ENCODE results near the gene GABRB3.

Gene GABRB3

DNA sequence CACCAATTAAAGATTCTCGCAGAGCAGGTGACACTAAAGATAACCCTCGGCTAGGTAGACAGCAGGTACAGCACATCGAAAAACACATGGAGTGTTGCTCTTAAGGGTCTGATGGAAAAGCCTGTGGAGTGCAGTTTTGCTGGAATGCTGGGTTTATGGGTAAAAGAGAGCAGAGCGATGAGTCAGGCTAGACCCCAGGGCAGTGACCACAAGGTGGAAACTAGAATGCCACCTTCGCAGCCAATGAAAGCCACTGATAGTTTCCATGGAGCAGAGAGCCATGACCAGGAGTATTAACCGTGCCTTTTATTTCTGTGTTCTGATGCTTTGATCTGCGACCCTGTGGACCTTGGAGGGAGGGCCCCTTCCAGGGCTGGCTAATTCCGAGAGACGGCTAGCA lies 149.8 kb downstream of the GABRB3 start:
- DNase-seq = no peak

DNA sequence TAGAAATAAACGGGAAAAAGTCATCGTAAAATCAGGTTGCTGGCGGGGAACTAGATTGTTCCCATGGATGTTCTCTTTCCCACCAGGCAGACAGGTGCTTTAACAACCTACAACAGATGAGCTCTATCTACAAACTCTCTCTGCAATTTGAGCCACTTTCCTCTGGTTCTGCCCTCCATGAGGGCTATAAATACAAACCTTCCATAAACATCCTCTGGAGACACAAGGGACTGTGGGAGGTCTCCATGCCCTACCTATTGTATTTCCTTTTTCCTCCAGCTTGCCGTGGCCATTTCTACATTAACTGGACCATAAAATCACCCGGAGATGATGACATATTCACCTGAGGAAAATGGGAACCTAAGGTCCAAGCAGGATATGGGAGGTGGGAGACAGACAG lies 151.1 kb downstream of the GABRB3 start:
- DNase-seq = no peak

DNA sequence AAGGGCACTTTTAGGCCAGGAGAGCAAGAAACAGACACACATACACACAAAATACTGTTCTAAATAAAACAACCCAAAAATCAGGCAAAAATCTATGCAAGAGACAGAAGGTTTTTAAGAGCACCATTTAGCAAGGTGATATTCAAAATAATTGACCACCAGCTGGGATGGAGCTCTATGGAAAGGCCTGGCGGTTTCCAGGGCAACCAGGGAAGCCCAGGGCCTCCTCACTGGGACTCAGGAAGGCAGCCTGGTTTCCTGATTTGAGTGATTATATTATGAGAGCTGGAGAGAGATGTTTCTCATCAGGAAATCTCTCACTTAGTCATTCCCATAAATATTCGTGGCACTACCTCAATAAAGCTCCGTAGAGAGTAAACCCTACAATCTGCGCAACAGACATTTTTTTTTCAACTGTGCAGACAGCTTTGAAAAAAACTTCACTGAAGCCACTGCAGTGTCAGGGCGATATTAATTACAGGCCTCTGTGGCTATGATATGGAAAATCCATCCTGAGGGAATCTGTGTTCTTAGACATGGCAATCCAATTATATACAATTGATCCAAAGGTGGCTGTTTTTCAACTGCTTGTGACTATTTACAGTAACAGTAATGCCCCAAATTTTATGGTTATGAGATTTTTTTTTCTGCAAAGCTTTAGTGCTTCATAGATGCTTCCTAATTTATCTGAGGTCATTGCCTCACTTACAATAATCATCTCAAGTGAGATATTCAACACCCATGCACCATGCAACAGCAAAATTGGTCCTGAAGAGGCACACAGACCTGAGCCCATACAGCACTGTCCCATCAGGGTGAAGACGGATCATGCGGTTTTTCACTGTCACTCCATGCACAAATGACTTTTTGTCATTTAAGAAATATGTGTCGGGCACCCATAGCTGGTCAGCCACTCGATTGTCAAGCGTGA lies 152.1 kb downstream of the GABRB3 start:
- DNase-seq = no peak

DNA sequence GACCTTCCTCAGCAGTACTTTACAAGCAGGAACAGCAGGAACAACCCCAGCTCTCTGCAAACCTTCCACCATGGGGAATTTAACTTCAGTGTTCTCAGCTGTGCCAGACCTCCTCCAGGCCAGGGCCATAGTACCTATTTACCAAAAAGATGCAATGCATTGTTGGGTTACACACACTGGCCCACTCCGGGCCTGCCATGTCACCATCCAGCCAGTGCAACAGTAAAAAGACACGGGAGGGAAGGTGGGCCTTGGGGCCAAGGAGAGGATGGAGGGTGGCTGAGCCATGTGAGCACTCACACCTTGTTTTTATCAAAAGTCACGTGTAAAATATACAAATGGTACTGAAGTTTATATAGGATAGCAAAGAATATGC lies 157.0 kb downstream of the GABRB3 start:
- no peak for DNase-seq

DNA sequence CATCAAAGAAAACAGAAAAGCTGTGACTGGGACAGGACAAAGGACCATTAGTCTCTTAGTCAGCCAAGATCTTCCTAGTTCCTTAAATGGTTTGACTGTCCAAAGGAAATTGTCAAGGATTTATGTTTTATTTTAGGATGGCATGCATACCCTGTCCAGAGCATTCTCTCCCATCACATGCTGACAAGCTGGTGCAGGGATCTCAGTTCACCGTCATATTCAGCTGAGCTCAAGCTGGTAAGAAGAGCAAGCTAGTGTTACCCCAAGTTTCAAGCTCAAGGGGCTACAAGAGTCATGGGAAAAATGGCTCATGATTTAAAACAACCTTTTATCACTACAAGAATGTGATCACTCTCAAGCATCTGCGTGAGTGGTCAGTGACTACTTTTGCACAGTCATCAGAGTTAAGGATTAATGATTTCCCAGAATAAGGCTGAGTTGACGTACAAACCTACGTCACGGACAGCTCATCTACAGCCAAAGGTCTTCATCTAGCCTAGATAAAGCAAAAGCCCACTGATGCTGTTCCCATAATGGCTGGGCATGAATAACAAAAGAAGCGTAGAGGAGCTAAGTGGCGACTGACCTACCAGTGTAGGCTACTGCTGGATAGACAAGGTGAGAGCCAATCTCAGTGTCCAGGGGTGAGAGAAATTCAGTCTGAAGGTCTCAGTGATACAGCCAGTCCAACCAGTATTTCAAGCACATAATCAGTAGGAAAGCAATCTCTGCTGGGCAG lies 157.5 kb downstream of the GABRB3 start:
- DNase-seq = no peak

DNA sequence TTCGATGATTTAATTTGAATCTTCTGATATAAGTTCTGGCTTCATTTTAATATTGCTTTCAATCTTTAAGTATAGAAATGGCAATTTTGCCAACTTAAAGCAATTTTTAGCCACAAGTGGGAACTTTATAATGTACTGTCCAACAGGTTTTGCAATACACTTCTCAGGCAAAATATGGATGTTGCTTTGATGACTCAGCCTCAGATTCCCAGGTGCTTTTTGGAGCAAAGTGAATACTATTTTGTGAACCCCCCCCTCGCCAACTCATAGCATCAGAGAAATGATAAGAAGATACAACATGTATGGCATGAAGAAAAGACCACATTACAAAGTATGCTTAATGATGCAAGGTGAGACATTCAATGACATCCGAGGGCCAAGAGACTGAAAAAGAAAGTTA lies 158.1 kb downstream of the GABRB3 start:
- DNase-seq = no peak

DNA sequence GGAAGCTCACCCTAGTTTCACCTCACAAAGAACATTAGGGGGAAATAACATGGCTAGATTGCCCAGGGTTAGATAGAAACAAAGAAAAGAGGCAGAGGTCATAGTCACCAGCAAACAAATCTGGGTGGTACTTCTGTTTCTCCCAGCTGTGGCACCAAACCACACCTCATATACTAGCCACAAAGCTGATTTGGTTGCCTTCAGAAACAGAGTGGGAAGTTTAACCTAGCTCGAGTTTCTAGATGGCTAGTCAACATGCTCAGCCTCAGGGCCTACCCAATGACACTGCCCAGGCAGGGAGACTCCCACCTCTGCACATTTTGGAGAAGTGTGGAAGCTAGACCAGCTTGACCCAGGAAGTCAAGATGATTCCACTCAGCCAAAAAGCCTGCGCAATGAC lies 174.2 kb downstream of the GABRB3 start:
- DNase-seq = no peak

DNA sequence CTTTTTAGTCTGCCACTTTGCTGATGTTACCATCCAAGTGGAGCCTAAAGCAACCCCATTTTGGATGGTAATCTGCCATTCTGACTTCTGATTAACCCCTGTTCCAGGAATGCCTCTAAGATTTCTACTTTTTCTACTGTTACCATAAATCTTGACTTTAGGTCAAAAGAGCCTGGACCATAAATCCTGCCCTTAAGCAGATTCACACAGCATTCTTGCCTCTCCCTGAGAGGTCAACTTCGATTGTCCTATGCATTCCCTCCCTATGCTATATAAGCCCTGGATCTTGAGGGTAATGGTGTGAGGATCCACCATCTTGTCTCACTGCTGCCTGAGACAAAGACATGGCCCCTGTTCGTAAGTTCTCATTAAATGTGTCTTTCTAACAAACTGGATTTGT lies 177.3 kb downstream of the GABRB3 start:
- no peak for DNase-seq

DNA sequence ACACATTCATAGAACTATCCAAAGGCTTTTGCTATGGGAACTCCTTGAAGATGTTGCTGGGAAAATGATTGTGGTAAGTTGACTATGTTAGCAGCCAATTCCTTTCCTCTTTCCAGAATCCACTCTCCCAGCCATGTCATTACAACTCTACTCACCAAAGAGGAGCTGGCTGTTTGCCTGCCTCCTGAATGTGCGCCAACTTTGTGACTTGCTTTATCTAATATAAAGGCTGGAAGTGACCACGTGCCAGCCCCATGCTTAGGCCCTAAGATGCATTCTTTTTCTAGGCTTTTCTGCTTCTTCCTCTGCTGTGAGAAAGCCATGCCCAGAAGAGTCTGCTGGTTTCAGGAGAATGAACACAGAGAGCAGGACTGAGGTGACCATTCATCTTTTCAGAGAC lies 182.2 kb downstream of the GABRB3 start:
- DNase-seq = no peak

DNA sequence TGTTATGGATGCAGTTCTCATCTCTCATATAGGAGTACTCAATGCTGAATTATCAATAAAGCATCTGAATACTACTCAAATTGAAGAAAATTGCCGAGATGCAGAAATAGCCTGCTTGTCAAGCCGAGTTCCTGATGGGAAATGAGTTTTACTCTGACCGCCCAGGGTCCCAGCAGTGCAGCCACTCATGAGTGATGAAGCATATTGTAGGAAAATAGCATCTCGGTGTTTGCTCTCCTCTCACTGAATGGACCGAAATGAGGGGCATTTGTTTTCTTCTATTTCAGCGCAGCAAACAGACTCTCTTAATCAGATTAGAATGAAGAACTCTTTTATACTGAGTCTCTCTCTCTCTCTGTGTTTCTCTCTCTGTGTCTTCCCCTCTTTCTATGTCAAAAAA lies 190.0 kb downstream of the GABRB3 start:
- no peak for DNase-seq

DNA sequence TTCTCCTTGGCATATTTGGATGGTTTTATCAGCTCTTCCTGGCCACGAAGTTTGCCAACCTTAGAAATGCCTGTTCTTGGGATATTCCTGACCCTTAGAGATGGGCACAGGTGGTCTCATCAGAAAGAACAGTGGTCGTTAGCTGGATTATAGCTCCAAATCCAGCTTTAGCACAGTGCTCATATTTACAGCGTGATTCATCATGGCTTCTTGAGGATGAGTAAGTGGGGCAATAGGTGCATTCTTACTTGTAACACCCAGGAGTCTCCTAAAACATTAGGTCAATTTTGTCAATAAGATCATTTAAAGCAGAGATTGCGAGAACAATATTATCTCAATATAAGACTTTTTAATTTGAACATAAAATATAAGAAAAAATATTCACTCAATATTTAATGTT lies 191.9 kb downstream of the GABRB3 start:
- no peak for DNase-seq

DNA sequence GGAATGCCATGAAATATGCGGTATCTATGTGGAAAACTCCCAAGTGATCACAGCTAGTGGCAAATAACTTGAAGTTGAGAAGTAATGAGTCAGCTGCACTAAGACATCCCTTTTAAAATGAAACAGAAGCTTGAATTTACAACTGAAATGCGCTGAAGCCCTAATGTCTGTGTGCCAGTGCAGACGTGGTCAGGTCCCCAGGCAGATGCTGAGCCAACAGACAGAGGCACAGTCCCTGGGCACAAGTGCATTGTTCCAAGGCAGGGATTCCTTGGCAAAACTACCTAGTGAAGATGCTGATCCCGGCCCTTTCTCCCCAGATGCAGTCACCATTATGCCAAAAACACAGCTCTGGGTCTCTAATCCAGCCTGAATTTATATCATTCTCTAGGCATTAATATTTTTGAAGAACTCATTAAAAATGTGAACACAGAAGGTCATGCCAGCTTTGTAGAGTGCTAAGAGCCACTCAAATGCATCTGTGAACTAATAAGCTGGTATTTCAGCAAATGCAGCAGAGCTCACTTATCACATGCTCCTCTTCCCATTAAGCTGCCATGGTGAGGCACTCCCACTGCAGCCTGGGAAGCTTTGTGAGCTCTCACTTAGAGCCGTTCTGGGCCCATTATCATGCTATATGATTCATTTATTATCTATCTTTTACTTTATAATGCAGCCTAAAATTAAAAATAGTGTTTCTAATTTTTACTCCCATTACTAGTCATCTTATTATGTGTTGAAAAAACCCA lies 200.1 kb downstream of the GABRB3 start:
- DNase-seq = no peak

DNA sequence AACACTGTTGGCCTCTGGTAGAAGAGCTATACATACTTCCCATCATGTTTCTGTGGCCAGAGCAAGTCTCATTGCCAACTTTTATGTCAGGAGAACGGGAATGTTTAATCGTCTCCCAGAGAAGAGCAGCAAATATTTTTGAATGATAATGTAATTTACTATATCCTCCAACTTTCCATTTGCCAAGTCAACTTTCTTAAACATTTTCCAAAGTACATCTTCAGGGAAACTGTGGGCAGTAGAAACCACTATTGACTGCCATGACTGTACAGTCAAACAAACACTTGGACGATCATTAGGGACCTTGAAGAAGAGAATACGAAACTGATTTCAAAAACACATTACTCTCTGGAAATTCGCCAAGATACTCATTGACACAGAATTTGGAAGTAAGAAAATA lies 201.5 kb downstream of the GABRB3 start:
- no peak for DNase-seq

DNA sequence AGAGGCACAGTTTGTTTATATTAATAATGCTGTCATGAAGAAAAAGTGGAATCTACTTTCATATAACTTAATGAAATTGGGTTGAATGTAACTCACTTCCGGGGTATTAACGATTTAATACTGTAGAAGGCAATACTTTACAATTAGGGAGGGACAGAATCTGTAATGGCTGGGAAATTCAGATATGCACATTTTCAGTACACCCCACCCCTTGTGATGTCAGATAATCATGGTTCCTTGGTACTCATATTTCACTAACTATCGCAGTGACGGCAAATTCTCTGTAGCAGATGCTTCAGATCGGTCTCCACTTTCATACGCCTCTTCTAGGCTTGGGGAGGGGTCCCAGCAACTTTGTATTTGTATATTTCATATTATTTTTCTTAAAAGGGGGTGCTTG lies 207.3 kb downstream of the GABRB3 start:
- DNase-seq = no peak

DNA sequence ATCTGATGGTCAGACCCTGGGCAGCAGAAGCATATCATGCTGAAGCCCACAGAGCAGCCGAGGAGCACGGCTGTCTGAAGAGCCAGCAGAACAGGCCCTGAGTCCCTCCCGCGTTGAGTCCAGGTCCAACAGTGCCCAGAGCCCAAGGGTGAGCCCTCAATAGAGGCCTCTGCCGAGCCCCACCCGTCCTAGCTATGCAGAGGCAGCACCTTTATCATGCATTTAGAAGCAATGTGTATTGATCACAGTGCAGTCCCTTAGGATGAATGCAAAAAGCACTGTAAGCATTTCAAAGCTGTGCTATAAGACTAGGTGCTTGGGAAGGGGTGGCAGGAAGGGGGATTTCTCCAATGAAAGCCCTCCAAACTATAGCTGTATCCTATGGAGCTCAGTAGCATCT lies 208.5 kb downstream of the GABRB3 start:
- DNase-seq = no peak

DNA sequence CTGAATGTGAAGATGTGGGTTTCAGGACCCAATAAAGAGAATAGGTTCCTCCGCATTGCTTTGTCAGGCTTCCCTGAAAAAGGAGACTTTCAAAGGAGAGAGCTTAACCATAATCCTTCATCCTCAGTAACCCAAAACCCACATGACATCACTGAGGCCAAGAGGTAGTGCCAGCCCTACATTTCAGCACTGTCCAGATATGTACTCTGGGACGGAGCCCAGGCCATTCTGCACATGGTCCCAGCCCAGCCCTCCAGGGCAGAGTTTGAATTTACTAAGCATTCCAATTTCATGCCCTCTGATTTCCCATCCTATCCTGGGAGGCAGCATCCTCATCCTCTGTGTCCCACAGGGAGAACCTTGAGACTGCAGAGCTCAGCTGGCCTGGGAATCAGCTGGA lies 210.5 kb downstream of the GABRB3 start:
- DNase-seq = no peak

DNA sequence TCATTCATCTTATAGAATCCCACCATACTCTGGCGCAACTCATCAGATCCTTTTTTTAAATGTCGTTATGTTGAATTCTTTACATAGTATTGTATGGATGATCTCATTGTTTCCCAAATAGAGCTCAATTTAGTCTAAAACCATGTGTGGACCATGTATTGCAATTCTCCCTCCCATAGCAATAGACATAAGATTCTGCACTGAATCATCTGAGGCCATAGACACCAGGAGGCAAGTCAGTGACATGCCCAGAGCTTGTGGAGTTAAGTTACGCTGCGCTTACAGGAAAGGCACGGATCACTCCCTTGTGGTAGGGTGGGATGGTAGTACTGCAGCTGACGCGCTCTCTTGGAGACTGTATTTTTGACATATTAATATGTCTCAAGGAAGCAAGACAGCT lies 211.0 kb downstream of the GABRB3 start:
- no peak for DNase-seq

DNA sequence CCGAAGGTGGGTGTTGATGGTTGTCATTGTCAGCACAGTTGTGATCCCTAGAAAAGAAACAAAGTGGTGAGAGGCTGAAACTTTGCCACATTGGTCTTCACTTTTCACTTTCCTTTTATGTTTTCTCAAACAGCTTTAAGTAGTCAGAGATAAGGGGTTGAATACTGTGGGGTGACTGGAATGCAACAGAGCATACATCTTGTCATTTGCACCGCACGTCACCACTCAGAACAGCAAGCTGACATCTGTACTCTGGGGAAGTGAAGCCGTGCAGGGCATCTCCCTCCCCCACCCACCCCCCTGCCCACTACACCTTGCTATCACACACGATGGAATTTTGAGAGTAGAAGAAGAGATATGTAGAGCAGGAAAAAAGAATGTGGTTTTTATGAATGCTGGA lies 211.7 kb downstream of the GABRB3 start:
- DNase-seq = no peak

DNA sequence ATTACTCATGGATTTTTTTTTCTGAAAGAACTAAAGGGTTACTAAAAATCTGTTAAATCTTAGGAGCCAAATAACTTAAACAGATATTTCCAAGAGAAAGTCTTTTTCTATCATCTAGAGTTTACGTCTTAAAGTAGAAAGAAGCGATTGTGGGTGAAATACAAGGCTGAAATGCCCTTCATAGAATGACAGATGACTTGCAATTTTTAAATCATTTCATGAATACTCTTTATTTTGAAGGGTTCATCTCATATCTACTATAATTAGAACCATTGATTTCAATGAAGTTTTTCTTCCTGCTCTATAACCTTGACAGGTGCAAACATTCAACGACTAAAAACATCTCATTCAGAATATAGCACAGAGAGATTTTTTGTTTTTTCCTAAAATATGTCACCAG lies 217.0 kb downstream of the GABRB3 start:
- no peak for DNase-seq

DNA sequence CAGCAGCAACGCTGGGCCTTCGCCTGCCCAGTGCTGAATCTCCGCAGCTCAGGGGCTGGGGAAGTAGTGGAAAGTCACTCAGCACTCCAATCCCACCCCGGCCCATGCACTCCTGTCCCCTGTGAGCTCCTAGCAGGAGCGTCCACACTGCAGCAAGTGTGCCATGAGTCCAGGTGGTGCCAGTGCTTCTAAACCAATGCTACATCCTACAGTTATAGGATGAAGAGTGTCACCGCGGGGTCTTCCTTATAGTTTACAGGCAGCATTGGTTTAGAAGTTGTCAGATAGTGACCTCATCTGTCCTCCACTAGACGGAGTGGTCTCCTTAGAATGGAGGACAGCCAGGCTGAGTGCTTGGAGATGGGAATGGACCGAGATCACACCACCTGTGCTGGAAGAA lies 221.4 kb downstream of the GABRB3 start:
- DNase-seq = no peak

DNA sequence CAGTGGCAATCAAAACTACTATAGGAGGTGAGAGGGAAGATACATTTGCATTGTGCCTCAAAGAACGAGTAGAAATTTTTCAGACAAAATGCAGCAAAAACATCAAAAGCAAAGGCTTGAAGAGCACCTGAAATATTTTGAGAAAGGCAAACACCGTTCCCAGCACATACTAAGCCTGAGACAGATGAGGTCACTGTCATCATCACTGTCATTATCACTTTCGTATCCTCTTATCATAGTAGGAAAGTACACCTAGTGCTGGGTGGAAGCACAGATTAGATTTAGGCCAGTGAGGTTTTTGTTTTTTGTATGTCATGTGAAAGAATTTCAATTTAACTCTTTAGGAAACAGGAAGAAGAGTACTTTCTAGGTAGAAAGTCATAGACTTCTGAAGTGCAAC lies 222.0 kb downstream of the GABRB3 start:
- no peak for DNase-seq

DNA sequence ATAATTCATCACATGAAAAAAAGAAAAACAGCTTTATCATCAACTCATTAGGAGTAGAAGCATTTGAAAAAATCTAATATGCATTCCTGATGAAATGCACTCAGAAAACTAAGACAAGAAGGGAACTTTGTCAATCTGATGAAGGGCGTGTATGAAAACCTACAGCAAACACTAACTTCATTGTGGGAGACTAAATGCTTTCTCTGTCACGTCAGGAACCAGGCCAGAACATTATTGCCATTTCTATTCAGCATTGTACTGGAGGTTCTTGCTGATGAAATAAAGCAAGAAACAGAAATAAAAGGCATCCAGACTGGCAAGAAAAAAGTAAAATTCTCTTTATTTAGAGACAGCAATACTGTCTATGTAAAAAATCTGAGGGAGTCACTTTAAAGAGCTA lies 235.2 kb downstream of the GABRB3 start:
- DNase-seq = no peak

DNA sequence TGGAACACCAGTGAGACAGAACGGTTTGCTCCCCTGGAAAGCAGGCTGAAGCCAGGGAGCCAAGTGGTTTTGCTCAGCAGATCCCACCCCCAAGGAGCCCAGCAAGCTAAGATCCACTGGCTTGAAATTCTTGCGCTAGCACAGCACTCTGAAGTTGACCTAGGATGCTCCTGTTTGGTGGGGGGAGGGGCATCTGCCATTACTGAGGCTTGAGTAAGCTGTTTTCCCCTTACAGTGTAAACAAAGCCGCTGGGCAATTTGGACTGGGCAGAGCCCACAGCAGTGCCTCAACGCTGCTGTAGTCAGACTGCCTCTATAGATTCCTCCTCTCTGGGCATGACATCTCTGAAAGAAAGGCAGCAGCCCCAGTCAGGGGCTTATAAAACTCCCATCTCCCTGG lies 241.4 kb downstream of the GABRB3 start:
- DNase-seq = no peak

DNA sequence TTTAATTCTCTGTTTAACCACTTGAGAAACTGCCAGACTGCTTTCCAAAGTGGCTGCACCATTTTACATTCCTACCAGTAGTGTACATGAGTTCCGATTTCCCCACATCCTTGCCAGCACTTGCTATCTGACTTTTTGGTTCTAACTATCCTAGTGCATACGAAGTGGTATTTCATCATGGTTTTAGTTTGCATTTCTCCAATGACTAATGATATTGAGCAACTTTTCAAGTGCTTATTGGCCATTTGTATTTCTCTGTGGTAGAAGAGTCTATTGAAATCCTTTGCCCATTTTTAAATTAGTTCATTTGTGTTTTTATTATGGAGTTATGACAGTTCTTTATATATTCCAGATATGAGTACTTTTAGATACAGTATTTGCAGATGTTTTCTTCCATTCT lies 247.8 kb downstream of the GABRB3 start:
- no peak for DNase-seq

All from activated CD8-positive, alpha-beta memory T cell treated with anti-CD3 and anti-CD28 coated beads for 24 hours (primary cell).